Mesothelial cell of epicardium (in vitro differentiated cells): ENCODE data around the gene MRPL42. TPM values are rescaled to one million over a fixed set of nuclear protein-coding genes. Genes with fewer than 3 reads are reported as not detected.
A peak's percentile ranks its signal among the peaks of the same experiment; 100 is the strongest.
"Not testable (repeated sequence)": the region's sequence is repeated elsewhere in the genome, so short reads cannot be mapped to it uniquely, and the experiment has no call there.

Source experiments
- DNase-seq, 2 experiments: peaks; one replicate each; pipeline ENCODE4 v3.0.0; 2021; ENCODE audit warnings: low spot score in 2 of 2; ENCODE audit not compliant: unreplicated experiment in 2 of 2
- H3K27ac Mint-ChIP-seq: 2 replicates; pipeline ENCODE4 v1.8.0; 2021; ENCODE audit warnings: mixed read lengths
- H3K27me3 Mint-ChIP-seq: 2 replicates; pipeline ENCODE4 v1.8.0; 2021; ENCODE audit warnings: low read depth, mixed read lengths
- H3K36me3 Mint-ChIP-seq: 2 replicates; pipeline ENCODE4 v1.8.0; 2021; ENCODE audit warnings: mixed read lengths
- H3K4me1 Mint-ChIP-seq: 2 replicates; pipeline ENCODE4 v1.8.0; 2021; ENCODE audit warnings: mixed read lengths
- H3K4me3 Mint-ChIP-seq: 2 replicates; pipeline ENCODE4 v1.8.0; 2021; ENCODE audit warnings: mild to moderate bottlenecking, moderate library complexity, mixed read lengths
- H3K9me3 Mint-ChIP-seq: 2 replicates; pipeline ENCODE4 v1.8.0; 2021; ENCODE audit warnings: mixed read lengths
- CTCF ChIP-seq: fragments of 200-600 bp; sonication (generic); IDR thresholded peaks from one replicate; pipeline ENCODE4 v1.5.0; 2021; ENCODE audit warnings: antibody characterized with exemption; ENCODE audit not compliant: unreplicated experiment
- total RNA-seq: library from RNA; stranded (reverse); gene quantifications from 3 replicates; pipeline ENCODE4 v1.2.1, GENCODE V29; 2021

Gene MRPL42
- total RNA-seq, 1 donor from 2014 or later, result 57.6 TPM

GRCh38 chr12:93426412-93426805, 40.9 kb upstream of the MRPL42 start:
- Mint-ChIP-seq H3K9me3 (no peaks in the 10 kb centered on the region), H3K4me3 (no peak overlapping the region), H3K27me3 (no peaks in the 10 kb centered on the region), H3K4me1 (peaks cover 70% of the 10 kb centered on the region), H3K36me3 (no peaks in the 10 kb centered on the region), H3K27ac (peak overlapping the region; percentile 37)
- DNase-seq, result no peak
- TF ChIP-seq CTCF, result no peak

GRCh38 chr12:93427779-93428564, 39.3 kb upstream of the MRPL42 start:
- Mint-ChIP-seq H3K9me3 (no peaks in the 10 kb centered on the region), H3K27me3 (no peaks in the 10 kb centered on the region), H3K27ac (peak overlapping the region; percentile 62), H3K4me1 (peaks cover 57% of the 10 kb centered on the region), H3K36me3 (no peaks in the 10 kb centered on the region), H3K4me3 (no peak overlapping the region)
- DNase-seq, result no peak
- TF ChIP-seq CTCF, result no peak

- Mint-ChIP-seq H3K9me3 (no peaks in the 10 kb centered on the region), H3K4me1 (peaks cover 49% of the 10 kb centered on the region), H3K4me3 (no peak overlapping the region), H3K27me3 (no peaks in the 10 kb centered on the region), H3K27ac (peak overlapping the region; percentile 64), H3K36me3 (no peaks in the 10 kb centered on the region)
- DNase-seq, result no peak
- TF ChIP-seq CTCF, result no peak
Measured at GRCh38 chr12:93429448-93429847, 37.9 kb upstream of the MRPL42 start.

DNA sequence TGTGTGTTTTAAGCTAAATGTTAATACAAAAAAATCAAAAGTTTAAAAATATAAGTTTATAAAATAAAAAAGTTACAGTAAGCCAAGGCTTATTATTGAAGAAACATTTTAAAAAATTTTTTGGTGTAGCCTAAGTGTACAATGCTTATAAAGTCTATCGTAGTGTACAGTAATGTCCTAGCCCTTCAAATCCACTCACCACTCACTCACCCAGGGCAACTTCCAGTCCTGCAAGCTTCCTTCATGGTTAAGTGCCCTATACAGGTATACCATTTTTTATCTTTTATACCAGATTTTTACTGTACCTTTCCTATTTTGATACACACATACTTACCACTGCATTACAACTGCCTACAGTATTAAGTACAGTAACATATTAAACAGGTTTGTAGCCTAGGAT, 37.5 kb upstream of the MRPL42 start:
- Mint-ChIP-seq H3K4me3 (no peak overlapping the region), H3K27ac (peak overlapping the region; percentile 56), H3K36me3 (no peaks in the 10 kb centered on the region), H3K9me3 (no peaks in the 10 kb centered on the region), H3K27me3 (no peaks in the 10 kb centered on the region), H3K4me1 (peaks cover 45% of the 10 kb centered on the region)
- no peak for TF ChIP-seq CTCF
- DNase-seq, result no peak

DNA sequence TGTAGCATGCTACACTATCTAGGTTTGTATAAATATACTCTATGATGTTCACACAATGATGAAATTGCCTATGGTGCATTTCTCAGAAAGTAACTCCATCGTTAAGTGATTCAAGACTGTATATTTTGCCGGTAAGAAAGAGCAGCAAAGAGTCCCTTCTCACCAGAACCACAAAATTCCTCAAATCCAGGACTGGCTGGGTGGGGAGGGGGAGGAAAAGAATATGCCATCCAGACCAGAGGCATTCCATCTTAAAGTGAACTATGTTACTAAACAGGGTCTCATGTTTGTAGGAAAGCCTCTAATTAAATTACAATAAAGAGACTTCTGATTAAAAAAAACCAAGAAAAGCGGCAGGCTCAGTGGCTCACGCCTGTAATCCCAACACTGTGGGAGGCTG, 37.0 kb upstream of the MRPL42 start:
- Mint-ChIP-seq H3K4me1 (peaks cover 41% of the 10 kb centered on the region), H3K36me3 (no peaks in the 10 kb centered on the region), H3K27ac (peak overlapping the region; percentile 56), H3K4me3 (no peak overlapping the region), H3K9me3 (no peaks in the 10 kb centered on the region), H3K27me3 (no peaks in the 10 kb centered on the region)
- no peak for TF ChIP-seq CTCF
- no peak for DNase-seq

GRCh38 chr12:93432031-93432430, 35.3 kb upstream of the MRPL42 start:
- peak overlapping the region; percentile 59 for H3K27ac Mint-ChIP-seq
- DNase-seq, H3K36me3 Mint-ChIP-seq, H3K9me3 Mint-ChIP-seq, H3K4me3 Mint-ChIP-seq, H3K27me3 Mint-ChIP-seq: not testable (repeated sequence)
- H3K4me1 Mint-ChIP-seq, result peaks cover 27% of the 10 kb centered on the region
